ENCODE results near the gene VMP1.

Gene VMP1

DNA sequence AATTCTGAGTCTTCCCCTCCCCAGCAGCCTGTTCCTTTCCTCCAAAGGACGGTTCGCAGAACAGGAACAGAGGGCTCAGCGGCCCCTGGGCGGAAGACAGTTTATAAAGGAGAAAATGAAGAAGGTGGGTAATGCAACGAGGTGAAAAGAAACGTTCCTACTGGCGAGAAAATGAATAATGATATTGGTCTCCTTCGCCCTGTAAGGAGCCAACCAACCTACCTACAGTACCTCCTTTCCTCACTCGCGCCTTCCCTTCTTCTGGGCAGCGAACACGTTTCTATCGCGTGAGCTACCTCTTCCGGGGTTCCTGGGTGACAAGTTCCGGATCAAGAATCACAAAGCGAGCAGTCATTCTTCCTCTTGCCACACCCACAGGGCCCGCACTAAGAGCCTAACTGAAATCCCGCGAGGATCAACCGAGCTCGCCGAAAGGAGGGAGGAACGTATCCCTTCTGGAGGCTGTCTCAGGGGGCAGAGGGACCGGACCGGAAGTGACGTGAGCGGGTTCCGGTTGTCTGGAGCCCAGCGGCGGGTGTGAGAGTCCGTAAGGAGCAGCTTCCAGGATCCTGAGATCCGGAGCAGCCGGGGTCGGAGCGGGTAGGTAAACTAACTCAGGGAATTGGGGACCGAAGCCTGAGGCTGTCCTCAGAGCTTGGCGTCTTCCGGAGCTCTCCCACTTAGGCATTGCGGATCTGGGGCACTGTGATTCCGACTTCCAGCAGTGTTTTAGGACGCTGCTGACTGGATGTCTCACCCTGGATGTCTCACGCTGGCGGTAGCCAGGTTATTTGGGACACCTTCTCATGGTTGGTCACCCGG is at the start of gene VMP1, which contains the start of gene PTRH2:
VMP1 (plus strand) TSS at position 506 of the 822 bp plus-strand sequence. CDS start 23,793 bp downstream, outside the sequence.
PTRH2 (minus strand) TSS at position 282 of the 822 bp plus-strand sequence. CDS start 9,452 bp downstream, outside the sequence.
- peak; percentile 77 to 87 for DNase-seq (ENCODE audit: low read depth in 2 of 2)

GRCh38 chr17:59666235-59666634 is 41.2 kb upstream of the VMP1 start:
- no peak for DNase-seq (ENCODE audit: low read depth in 2 of 2)

- DNase-seq (ENCODE audit: low read depth in 2 of 2) = no peak
Observed at GRCh38 chr17:59668816-59669215, 38.6 kb upstream of the VMP1 start.

DNA sequence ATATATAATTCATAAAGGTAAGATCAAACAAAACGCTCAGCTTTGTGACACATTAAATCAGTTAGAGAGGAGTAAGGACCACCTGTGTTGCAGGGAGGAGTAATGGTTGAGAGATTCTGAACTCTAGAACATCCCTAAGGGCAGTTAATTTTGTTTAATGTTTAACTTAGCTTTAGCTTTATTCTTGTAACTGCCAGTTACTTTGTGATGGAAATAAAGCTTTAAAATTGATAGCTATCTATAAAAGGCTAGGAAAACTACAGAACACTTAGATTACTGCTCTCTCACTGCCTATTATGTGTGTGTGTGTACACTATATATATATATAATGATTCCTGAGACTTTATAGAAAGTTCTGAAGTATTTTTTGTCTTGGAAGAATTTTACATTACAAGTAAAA is 38.0 kb upstream of the VMP1 start:
- no peak for DNase-seq (ENCODE audit: low read depth in 2 of 2)

- DNase-seq (ENCODE audit: low read depth in 2 of 2) = no peak
Observed at GRCh38 chr17:59669944-59670343, 37.5 kb upstream of the VMP1 start.

DNA sequence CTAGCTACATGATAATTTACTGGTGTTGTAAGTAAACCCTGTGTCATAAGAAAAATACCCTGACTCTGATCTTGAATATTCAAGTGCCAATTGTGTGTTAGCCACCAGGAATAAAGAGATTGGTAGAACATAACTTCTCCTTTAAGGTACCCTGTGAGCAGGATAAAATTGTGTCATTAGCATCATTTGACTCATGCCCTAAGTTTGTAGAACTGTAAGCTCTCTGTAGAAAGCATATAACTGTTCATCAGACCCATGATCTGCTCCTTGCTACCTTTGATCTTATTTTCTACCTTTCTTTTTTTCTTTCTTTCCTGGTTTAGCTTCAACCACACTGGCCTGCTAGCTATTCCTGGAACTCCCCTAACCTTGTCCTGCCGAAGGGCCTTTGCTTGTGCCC is 36.1 kb upstream of the VMP1 start:
- DNase-seq (ENCODE audit: low read depth in 2 of 2) = no peak

GRCh38 chr17:59675231-59675630 is 32.2 kb upstream of the VMP1 start:
- no peak for DNase-seq (ENCODE audit: low read depth in 2 of 2)

DNA sequence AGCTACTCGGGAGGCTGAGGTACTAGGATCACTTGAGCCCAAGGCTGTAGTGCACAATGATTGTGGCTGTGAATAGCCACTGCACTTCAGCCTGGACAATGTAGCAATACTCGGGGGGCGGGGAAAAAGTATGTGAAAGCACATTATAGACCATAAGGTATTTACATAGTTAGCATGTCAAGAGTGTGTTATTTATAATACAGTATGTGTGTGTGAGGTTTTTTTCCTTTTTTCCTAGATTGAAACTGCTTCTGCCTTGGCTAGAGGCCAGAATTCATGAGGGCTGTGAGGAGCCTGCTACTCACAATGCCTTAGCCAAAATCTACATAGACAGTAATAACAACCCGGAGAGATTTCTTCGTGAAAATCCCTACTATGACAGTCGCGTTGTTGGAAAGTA is 30.7 kb upstream of the VMP1 start:
- no peak for DNase-seq (ENCODE audit: low read depth in 2 of 2)

DNA sequence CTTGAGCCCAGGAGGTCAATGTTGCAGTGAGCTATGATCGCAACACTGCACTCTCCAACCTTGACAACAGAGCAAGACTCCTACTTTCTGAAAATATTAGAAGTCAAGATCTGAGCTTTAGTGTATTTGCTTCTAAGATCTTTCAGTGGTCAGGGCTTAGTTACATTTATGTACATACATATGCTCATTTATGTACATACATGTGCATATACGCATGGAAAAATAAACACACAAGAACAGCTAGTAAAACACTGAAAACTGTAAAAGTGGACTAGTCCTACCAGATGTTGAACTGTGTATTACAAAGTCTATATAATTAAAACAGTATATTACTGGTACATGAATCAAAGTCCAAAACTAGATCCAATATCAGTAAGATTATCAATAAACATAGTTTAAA is 28.5 kb upstream of the VMP1 start:
- DNase-seq (ENCODE audit: low read depth in 2 of 2) = no peak

GRCh38 chr17:59680314-59680713 is 27.1 kb upstream of the VMP1 start:
- no peak for DNase-seq (ENCODE audit: low read depth in 2 of 2)

- no peak for DNase-seq (ENCODE audit: low read depth in 2 of 2)
Observed at GRCh38 chr17:59683283-59683682, 24.2 kb upstream of the VMP1 start.

GRCh38 chr17:59684967-59685366 is 22.5 kb upstream of the VMP1 start:
- DNase-seq (ENCODE audit: low read depth in 2 of 2) = no peak

- no peak for DNase-seq (ENCODE audit: low read depth in 2 of 2)
Observed at GRCh38 chr17:59688008-59688407, 19.4 kb upstream of the VMP1 start.

DNA sequence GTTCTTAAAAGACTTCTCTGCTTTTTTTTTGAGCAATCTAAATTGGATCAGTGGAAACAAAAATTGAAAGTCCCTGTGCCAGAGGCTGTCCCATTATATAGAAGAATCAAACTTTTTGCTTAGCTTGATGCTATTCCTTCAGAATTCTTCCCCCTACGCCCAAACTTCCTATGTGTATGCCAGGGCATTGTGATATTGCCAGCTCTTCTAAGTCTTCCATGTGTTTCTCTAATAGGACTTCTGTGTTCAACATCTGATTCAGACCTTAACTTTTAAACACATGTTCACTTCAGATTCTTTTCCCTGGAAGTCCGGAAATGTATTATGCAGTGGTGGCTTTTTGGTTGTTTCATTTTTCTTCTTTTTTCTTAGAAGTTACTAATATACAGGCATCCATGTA is 19.0 kb upstream of the VMP1 start:
- no peak for DNase-seq (ENCODE audit: low read depth in 2 of 2)

GRCh38 chr17:59693582-59693981 is 13.9 kb upstream of the VMP1 start:
- no peak for DNase-seq (ENCODE audit: low read depth in 2 of 2)

GRCh38 chr17:59694344-59694743 is 13.1 kb upstream of the VMP1 start:
- DNase-seq (ENCODE audit: low read depth in 2 of 2) = no peak

DNA sequence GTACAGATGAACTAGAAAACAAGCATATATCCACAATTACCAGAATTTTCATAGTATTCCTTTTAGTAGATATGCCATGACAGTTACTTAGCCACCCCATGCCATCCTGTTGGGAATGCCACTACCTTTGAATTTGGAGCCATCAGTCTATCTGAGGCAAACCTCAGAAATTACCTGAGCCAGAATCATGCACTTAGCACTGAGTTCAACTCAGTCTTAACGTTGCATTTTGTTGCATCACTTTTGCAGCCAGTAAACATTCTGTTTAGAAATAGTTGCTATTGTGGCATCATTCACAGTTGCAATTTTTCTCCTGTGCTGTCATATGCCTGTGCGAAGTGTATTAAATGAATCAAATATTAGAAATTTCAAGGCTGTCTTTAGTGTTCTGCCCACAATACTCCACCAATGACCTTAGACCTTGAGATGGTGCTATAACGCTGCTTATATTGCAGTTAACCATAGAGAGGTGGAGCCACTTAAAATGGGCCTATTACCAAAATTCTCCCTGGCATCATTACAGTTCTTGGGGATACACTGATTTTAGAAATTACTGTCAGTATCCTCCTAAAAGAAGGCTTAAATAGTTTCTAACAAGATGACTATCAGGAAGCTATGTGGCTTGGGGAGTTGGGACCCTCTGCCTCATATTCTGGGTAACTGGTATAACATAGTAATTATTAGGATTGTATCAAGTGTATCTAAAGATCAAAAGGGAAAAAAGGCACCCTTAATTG is 11.3 kb upstream of the VMP1 start:
- DNase-seq (ENCODE audit: low read depth in 2 of 2) = no peak

DNA sequence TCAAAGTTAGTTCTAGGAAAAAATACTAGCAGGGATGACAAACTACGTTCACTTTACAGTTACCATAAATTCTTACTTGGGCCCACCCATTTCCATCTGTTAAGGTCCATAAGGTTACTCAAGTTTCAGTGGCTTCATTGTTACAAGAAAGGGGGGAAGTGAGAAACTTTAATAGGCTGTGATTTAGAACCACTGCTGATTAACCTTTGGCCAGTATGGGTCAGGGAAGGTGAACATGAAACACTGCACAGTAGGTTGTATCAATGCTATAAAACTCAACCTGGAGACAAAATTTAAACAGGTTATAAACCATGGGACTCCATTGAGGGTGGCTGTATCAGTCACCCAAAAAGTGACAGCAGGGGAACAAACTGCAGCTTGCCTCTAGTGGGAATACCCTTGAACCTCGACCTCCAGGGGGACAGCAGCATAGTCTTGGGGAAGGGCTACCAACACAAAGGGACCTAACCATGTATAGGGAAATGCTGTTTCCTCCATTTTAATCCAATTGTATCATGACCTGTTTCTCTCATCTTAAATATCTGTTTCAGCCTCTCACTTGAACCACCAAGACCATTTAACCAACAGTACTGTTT is 10.7 kb upstream of the VMP1 start:
- no peak for DNase-seq (ENCODE audit: low read depth in 2 of 2)

- DNase-seq (ENCODE audit: low read depth in 2 of 2) = no peak
Observed at GRCh38 chr17:59698143-59698542, 9.3 kb upstream of the VMP1 start.

GRCh38 chr17:59699218-59699617 is 8.2 kb upstream of the VMP1 start:
- DNase-seq (ENCODE audit: low read depth in 2 of 2) = no peak

- DNase-seq (ENCODE audit: low read depth in 2 of 2) = no peak
Observed at GRCh38 chr17:59699786-59700185, 7.7 kb upstream of the VMP1 start.

DNA sequence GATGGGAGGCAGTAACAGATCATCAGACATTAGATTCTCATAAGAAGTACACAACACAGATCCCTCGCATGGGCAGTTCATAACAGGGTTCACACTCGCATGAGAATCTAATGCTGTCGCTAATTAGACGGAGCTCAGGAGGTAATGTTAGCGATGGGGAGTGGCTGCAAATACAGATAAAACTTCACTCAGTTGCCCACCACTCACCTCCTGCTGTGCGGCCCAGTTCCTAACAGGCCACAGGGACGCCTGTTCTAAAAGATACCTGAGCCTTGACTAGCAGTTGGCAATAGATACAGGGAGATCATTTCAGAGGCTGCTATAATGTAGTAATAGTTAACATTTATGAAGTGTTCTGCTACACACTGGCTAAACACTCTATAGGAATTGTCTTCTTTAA is 5.2 kb upstream of the VMP1 start:
- DNase-seq (ENCODE audit: low read depth in 2 of 2) = no peak

DNA sequence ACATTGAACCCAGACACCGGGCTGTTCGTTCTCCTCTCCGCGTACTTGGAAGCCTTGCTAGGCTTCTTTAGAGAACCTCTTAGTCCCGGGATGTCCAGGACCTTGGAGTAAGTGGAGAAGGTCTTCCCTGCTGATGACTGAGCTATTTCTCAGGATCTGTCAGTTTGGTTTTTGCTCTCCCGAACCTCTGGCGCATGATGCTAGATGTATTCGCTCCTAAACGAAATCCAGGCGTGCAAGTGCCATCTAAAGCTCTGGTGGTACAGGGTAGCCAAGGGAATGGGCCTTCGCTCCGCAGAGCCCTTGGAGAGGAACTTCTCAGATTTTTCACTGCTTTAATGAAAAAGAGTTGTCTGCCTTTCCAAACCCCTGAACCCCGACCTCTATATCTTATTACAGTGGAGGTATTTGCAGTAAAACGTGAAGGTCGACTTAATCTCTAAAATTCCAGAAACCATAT is 547 bp downstream of the VMP1 start:
- DNase-seq (ENCODE audit: low read depth in 2 of 2) = no peak

All from stimulated activated CD8-positive, alpha-beta memory T cell treated with anti-CD3 and anti-CD28 coated beads, Interleukin-15, amount 100 ng/mL, for 4 hours (primary cell).